Hepatocyte (in vitro differentiated cells): ENCODE measurements around the gene PI4KA. TPM values are rescaled to one million over a fixed set of nuclear protein-coding genes. Genes with fewer than 3 reads are reported as not detected.
"Not testable (repeated sequence)": the region's sequence is repeated elsewhere in the genome, so short reads cannot be mapped to it uniquely, and the experiment has no call there.

Experiments used
- DNase-seq: peaks from one replicate; pipeline ENCODE4 v3.0.0-alpha.2; 2016; ENCODE audit warnings: low spot score
- H2AFZ ChIP-seq: fragments of 200-600 bp; sonication (generic); 2 replicates; pipeline ENCODE4 v1.6.0; 2016; ENCODE audit warnings: antibody characterized with exemption, mild to moderate bottlenecking
- H3K27ac ChIP-seq: fragments of 200-600 bp; sonication (generic); 2 replicates; pipeline ENCODE4 v1.5.1; 2016; ENCODE audit warnings: mild to moderate bottlenecking
- H3K27me3 ChIP-seq: fragments of 200-600 bp; sonication (generic); 2 replicates; pipeline ENCODE4 v1.6.1; 2016
- H3K36me3 ChIP-seq: fragments of 200-600 bp; sonication (generic); replicated peaks from 2 replicates; pipeline ENCODE4 v1.5.1; 2016; ENCODE audit warnings: low read depth; ENCODE audit not compliant: insufficient read depth
- H3K4me1 ChIP-seq: fragments of 200-600 bp; sonication (generic); 2 replicates; pipeline ENCODE4 v1.5.1; 2016; ENCODE audit warnings: mild to moderate bottlenecking, moderate library complexity; ENCODE audit not compliant: insufficient read depth
- H3K4me2 ChIP-seq: fragments of 200-600 bp; sonication (generic); 2 replicates; pipeline ENCODE4 v1.6.0; 2016
- H3K4me3 ChIP-seq: fragments of 200-600 bp; sonication (generic); 2 replicates; pipeline ENCODE4 v1.5.1; 2016; ENCODE audit warnings: mild to moderate bottlenecking
- H3K79me2 ChIP-seq: fragments of 200-600 bp; sonication (generic); 2 replicates; pipeline ENCODE4 v1.6.0; 2017; ENCODE audit warnings: mild to moderate bottlenecking
- H3K9me2 ChIP-seq: fragments of 200-600 bp; sonication (generic); replicated peaks from 2 replicates; pipeline ENCODE4 v1.6.0; 2017; ENCODE audit warnings: mild to moderate bottlenecking; ENCODE audit not compliant: insufficient read depth
- H3K9me3 ChIP-seq: fragments of 200-600 bp; sonication (generic); 2 replicates; pipeline ENCODE4 v1.5.1; 2016; ENCODE audit warnings: low read depth, mild to moderate bottlenecking
- H4K20me1 ChIP-seq: fragments of 200-600 bp; sonication (generic); 2 replicates; pipeline ENCODE4 v1.6.0; 2016; ENCODE audit warnings: mild to moderate bottlenecking; ENCODE audit not compliant: insufficient read depth, poor library complexity, severe bottlenecking
- EZH2 ChIP-seq: fragments of 200-600 bp; sonication (generic); IDR thresholded peaks from 2 replicates; pipeline ENCODE4 v1.6.1; 2016; ENCODE audit warnings: antibody characterized with exemption, mild to moderate bottlenecking, borderline replicate concordance
- EZH2phosphoT487 ChIP-seq: fragments of 200-600 bp; sonication (generic); IDR thresholded peaks from one replicate; pipeline ENCODE4 v1.6.1; 2018; ENCODE audit warnings: antibody characterized with exemption, mild to moderate bottlenecking, low read depth, moderate library complexity; ENCODE audit not compliant: unreplicated experiment, severe bottlenecking
- WGBS: methylation state at CpG from one replicate; pipeline ENCODE4 v1.1.6; 2016; ENCODE audit warnings: low lambda C conversion rate; ENCODE audit errors: missing lambda C conversion rate; 5-methylcytosine and 5-hydroxymethylcytosine counted together
- polyA plus RNA-seq: library from polyadenylated mRNA; unstranded; fragments of >200 nt; fragmentation: Nextera tagmentation; extraction: Ambion mirVana; gene quantifications from 2 replicates; pipeline ENCODE4 v1.2.1, GENCODE V29; 2016
- total RNA-seq: library from RNA; depleted of rRNA; stranded (reverse); fragments of >200 nt; gene quantifications from 2 replicates; pipeline ENCODE4 v1.2.3, GENCODE V29; 2014
- TF ChIP-seq, protein P1 (sequence below): fragments of 200-600 bp; sonication (generic); IDR thresholded peaks from 2 replicates; pipeline ENCODE4 v1.5.1; 2016; ENCODE audit warnings: antibody characterized with exemption, mild to moderate bottlenecking; ENCODE audit not compliant: poor library complexity

Gene PI4KA
- total and polyA plus RNA-seq, 2 experiments from 2014 or later, result 59.1 to 75.7 TPM

GRCh38 chr22:20740222-20740951 is 118.2 kb downstream of the PI4KA start:
- Histone ChIP-seq H3K27ac (no peak overlapping the region), H3K36me3 (no peaks in the 10 kb centered on the region), H3K4me1 (no peaks in the 10 kb centered on the region), H3K27me3 (no peaks in the 10 kb centered on the region), H3K9me3 (peaks cover 8% of the 10 kb centered on the region), H3K79me2 (no peaks in the 10 kb centered on the region), H3K4me3 (no peak overlapping the region), H3K9me2 (no peaks in the 10 kb centered on the region), H3K4me2 (no peak overlapping the region), H2AFZ (no peak overlapping the region), H4K20me1 (no peaks in the 10 kb centered on the region)
- no peak for TF ChIP-seq EZH2phosphoT487
- TF ChIP-seq, protein P1, sequence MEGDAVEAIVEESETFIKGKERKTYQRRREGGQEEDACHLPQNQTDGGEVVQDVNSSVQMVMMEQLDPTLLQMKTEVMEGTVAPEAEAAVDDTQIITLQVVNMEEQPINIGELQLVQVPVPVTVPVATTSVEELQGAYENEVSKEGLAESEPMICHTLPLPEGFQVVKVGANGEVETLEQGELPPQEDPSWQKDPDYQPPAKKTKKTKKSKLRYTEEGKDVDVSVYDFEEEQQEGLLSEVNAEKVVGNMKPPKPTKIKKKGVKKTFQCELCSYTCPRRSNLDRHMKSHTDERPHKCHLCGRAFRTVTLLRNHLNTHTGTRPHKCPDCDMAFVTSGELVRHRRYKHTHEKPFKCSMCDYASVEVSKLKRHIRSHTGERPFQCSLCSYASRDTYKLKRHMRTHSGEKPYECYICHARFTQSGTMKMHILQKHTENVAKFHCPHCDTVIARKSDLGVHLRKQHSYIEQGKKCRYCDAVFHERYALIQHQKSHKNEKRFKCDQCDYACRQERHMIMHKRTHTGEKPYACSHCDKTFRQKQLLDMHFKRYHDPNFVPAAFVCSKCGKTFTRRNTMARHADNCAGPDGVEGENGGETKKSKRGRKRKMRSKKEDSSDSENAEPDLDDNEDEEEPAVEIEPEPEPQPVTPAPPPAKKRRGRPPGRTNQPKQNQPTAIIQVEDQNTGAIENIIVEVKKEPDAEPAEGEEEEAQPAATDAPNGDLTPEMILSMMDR, result no peak
- TF ChIP-seq EZH2, result no peak
- 100% methylated on average over 2 of the region's 2 CpGs for WGBS
- DNase-seq, result no peak

GRCh38 chr22:20738394-20739089 is 120.1 kb downstream of the PI4KA start:
- Histone ChIP-seq H3K27me3 (no peaks in the 10 kb centered on the region), H3K9me3 (peaks cover 8% of the 10 kb centered on the region), H3K27ac (no peak overlapping the region), H3K4me2 (no peak overlapping the region), H3K79me2 (no peaks in the 10 kb centered on the region), H2AFZ (no peak overlapping the region), H3K4me3 (no peak overlapping the region), H3K4me1 (no peaks in the 10 kb centered on the region), H3K36me3 (no peaks in the 10 kb centered on the region), H3K9me2 (no peaks in the 10 kb centered on the region), H4K20me1 (no peaks in the 10 kb centered on the region)
- TF ChIP-seq EZH2phosphoT487 (no peak), EZH2 (no peak)
- TF ChIP-seq, protein P1, result no peak
- DNase-seq, result no peak
- 99% methylated on average over 12 of the region's 12 CpGs for WGBS

GRCh38 chr22:20736891-20737290 is 121.7 kb downstream of the PI4KA start:
- not testable (repeated sequence) for H3K9me2 ChIP-seq, H3K27me3 ChIP-seq, H4K20me1 ChIP-seq, H3K27ac ChIP-seq, H3K4me3 ChIP-seq, H3K4me1 ChIP-seq, H3K4me2 ChIP-seq, DNase-seq, H2AFZ ChIP-seq, H3K9me3 ChIP-seq, H3K36me3 ChIP-seq, H3K79me2 ChIP-seq
- 92% methylated on average over 3 of the region's 3 CpGs for WGBS

DNA sequence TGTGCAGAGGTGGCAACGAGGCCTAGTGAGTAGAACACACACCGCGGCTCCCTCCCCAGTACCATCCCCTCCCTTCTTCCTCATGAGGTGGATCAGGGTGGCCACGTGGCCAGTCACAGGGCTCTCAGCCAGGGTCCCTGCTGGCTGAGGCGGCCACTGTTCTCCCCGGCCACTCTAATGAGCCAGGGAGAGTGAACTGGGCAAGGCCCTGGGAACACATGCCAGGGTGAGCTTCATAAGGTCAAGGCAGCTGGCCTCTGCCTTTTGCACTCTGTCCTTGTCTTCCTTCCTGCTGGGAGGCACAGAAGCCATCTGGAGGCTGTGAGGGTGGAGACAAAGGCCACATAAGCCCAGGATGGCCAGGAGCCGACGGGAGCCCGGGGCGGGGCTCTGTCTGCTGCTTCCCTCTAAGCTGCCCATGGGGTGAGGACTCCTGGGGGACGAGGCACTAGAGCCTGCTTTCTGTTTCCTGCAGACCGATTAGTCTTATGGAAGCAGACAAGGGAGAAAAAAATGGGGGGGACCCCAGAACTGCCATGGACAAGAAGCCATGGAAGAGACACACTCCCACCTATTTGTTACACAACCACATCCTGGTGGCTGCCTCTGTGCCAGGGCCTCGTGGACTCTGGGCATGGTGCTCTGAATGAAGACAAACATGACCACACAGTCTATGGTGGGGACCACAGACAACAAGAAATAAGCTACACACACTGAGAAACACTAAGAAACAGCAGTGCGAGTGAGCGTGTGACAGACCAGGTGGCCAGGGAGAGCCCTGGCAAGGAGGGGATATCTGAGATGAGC is 123.1 kb downstream of the PI4KA start:
- H3K4me1 ChIP-seq, H3K4me3 ChIP-seq, H3K9me2 ChIP-seq, H3K36me3 ChIP-seq, H3K9me3 ChIP-seq, DNase-seq, H3K4me2 ChIP-seq, H3K27ac ChIP-seq, H3K27me3 ChIP-seq, H2AFZ ChIP-seq, H4K20me1 ChIP-seq, H3K79me2 ChIP-seq: not testable (repeated sequence)
- 86% methylated on average over 13 of the region's 15 CpGs for WGBS

DNA sequence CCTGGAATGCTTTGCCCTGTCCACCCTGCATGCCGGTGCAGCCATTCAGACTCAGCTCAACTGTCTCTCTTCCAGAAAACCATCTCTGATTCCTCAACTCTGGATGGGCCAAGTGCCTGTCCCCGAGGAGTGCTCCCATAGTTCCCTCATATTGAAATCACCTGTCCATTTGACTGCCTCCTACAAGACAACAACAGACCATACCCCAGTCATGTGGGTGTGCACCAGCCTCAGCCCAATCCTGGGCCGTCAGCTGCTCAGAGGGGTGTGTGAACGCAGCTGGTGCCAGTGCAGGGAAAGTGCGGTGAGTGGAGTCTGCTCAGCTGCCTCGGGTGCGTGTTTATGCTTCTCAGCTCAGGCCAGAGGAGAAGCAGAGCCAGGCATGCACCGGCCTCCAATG is 126.2 kb downstream of the PI4KA start:
- not testable (repeated sequence) for H3K27ac ChIP-seq, H4K20me1 ChIP-seq, H3K27me3 ChIP-seq, H3K79me2 ChIP-seq, H3K9me3 ChIP-seq, H2AFZ ChIP-seq, H3K4me3 ChIP-seq, H3K4me2 ChIP-seq, H3K9me2 ChIP-seq, DNase-seq, H3K4me1 ChIP-seq, H3K36me3 ChIP-seq
- WGBS, result 100% methylated on average over 5 of the region's 8 CpGs
